DND-41 (cell line): ENCODE measurements around the gene ZNF521.

Source experiments
- ATAC-seq: fragments of 200-7000 bp; cut with Tn5 transposase; 3 replicates; pipeline ENCODE4 v1.9.1; 2021; ENCODE audit warnings: low read depth; ENCODE audit not compliant: insufficient read depth
- DNase-seq: peaks from one replicate; pipeline ENCODE4 v3.0.0-alpha.2; 2020
- H2AFZ ChIP-seq: 2 replicates; pipeline ENCODE4 v1.6.0; 2012; ENCODE audit warnings: low read depth, low read length
- H3K27ac ChIP-seq: 2 replicates; pipeline ENCODE4 v1.5.1; 2012; ENCODE audit warnings: low read length, inconsistent platforms
- H3K27me3 ChIP-seq: fragments of 200-600 bp; sonication (generic); 2 replicates; pipeline ENCODE4 v1.6.0; 2012; ENCODE audit warnings: low read length, mild to moderate bottlenecking, inconsistent platforms; ENCODE audit not compliant: insufficient read depth, poor library complexity
- H3K36me3 ChIP-seq: 2 replicates; pipeline ENCODE4 v1.5.1; 2012; ENCODE audit warnings: low read length, inconsistent platforms; ENCODE audit not compliant: insufficient read depth
- H3K4me1 ChIP-seq: 2 replicates; pipeline ENCODE4 v1.5.1; 2012; ENCODE audit warnings: mild to moderate bottlenecking, low read length; ENCODE audit not compliant: insufficient read depth
- H3K4me2 ChIP-seq: 2 replicates; pipeline ENCODE4 v1.6.0; 2012; ENCODE audit warnings: mild to moderate bottlenecking, moderate library complexity, low read length, inconsistent platforms; ENCODE audit not compliant: insufficient read depth
- H3K4me3 ChIP-seq, 2 experiments: fragments of 200-600 bp in 1 of 2; shearing (Covaris generic) in 1 of 2; 2 replicates each; pipeline ENCODE4 v1.5.1; 2012 to 2016; ENCODE audit warnings: inconsistent platforms in 2 of 2, low read length in 2 of 2, mild to moderate bottlenecking in 2 of 2, low read depth in 1 of 2, moderate library complexity in 1 of 2
- H3K79me2 ChIP-seq: 2 replicates; pipeline ENCODE4 v1.6.0; 2012; ENCODE audit warnings: low read length, inconsistent platforms; ENCODE audit not compliant: insufficient read depth
- H3K9ac ChIP-seq: 2 replicates; pipeline ENCODE4 v1.6.0; 2012; ENCODE audit warnings: low read depth, mild to moderate bottlenecking, inconsistent platforms, low read length, moderate library complexity
- H3K9me3 ChIP-seq: 2 replicates; pipeline ENCODE4 v1.5.1; 2012; ENCODE audit warnings: low read length, moderate library complexity, mild to moderate bottlenecking, inconsistent platforms; ENCODE audit not compliant: insufficient read depth, severe bottlenecking
- H4K20me1 ChIP-seq: 2 replicates; pipeline ENCODE4 v1.6.0; 2012; ENCODE audit warnings: low read length; ENCODE audit not compliant: insufficient read depth
- EZH2 ChIP-seq: IDR thresholded peaks from 3 replicates; pipeline ENCODE4 v1.6.1; 2012; ENCODE audit warnings: borderline replicate concordance, low read depth, mild to moderate bottlenecking, moderate library complexity, low read length, inconsistent platforms; ENCODE audit not compliant: severe bottlenecking
- TF ChIP-seq, protein P1 (sequence below): IDR thresholded peaks from 2 replicates; pipeline ENCODE4 v1.5.1; 2012; ENCODE audit warnings: borderline replicate concordance, low read length, moderate library complexity, mild to moderate bottlenecking; ENCODE audit not compliant: poor library complexity, severe bottlenecking; ENCODE audit errors: extremely low read depth

ZNF521 gene

DNA sequence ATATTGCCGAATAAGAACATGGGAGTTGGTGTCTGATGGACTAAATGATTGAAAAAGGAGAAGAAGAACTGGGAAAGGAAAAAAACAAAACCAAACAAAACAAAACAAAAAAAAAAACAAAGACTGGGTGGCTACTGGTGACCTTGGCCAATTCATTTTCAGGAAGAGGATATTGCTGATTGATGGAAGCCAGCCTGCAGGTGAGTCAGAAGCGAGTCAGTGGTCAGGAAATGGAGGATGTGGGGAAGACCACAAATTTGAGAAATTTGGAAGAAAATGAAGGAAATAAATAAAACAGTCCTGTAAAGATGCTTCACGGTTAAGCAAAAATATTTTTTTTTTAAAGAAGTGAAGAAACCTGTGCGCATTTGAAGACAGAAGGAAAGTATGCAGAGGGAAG is 296.9 kb downstream of the ZNF521 start:
- Histone ChIP-seq H3K4me1 (no peaks in the 10 kb centered on the region), H3K27me3 (no peaks in the 10 kb centered on the region), H3K4me2 (no peak overlapping the region), H3K4me3 (no peak overlapping the region), H2AFZ (no peak overlapping the region), H3K9me3 (no peaks in the 10 kb centered on the region), H3K79me2 (no peaks in the 10 kb centered on the region), H3K9ac (no peak overlapping the region), H3K27ac (no peak overlapping the region), H3K36me3 (no peaks in the 10 kb centered on the region), H4K20me1 (no peaks in the 10 kb centered on the region)
- TF ChIP-seq EZH2, result no peak
- TF ChIP-seq, protein P1, sequence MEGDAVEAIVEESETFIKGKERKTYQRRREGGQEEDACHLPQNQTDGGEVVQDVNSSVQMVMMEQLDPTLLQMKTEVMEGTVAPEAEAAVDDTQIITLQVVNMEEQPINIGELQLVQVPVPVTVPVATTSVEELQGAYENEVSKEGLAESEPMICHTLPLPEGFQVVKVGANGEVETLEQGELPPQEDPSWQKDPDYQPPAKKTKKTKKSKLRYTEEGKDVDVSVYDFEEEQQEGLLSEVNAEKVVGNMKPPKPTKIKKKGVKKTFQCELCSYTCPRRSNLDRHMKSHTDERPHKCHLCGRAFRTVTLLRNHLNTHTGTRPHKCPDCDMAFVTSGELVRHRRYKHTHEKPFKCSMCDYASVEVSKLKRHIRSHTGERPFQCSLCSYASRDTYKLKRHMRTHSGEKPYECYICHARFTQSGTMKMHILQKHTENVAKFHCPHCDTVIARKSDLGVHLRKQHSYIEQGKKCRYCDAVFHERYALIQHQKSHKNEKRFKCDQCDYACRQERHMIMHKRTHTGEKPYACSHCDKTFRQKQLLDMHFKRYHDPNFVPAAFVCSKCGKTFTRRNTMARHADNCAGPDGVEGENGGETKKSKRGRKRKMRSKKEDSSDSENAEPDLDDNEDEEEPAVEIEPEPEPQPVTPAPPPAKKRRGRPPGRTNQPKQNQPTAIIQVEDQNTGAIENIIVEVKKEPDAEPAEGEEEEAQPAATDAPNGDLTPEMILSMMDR, result no peak
- DNase-seq (no peak), ATAC-seq (no peak)

DNA sequence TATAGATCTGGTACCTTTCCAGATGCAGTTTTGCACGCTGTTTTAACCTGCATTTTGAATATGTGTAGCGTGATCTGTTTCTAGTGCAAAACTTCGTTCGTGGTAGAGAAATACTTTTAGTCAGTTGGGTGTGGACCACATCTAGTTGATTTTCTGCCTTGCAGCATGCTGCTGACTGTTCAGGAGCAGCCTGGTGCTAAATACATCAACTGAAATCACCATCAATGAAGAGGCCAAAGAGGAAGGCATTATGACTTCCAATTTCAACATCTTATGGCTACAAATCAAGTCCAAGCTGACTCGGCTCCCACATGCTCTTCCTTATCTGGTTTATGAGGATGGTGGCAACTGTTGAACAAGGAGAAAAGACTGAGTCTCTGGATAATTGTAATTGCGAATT is 298.5 kb downstream of the ZNF521 start:
- ATAC-seq (no peak), DNase-seq (no peak)
- no peaks in the 10 kb centered on the region for H3K27me3 ChIP-seq
- H4K20me1 ChIP-seq, result no peaks in the 10 kb centered on the region
- H3K4me3 ChIP-seq, result no peak overlapping the region
- no peaks in the 10 kb centered on the region for H3K4me1 ChIP-seq
- H3K36me3 ChIP-seq, result no peaks in the 10 kb centered on the region
- H3K9ac ChIP-seq, result no peak overlapping the region
- TF ChIP-seq EZH2, result no peak
- TF ChIP-seq, protein P1, result no peak
- H3K4me2 ChIP-seq, result no peak overlapping the region
- no peaks in the 10 kb centered on the region for H3K9me3 ChIP-seq
- no peak overlapping the region for H3K27ac ChIP-seq
- H2AFZ ChIP-seq, result no peak overlapping the region
- no peaks in the 10 kb centered on the region for H3K79me2 ChIP-seq

DNA sequence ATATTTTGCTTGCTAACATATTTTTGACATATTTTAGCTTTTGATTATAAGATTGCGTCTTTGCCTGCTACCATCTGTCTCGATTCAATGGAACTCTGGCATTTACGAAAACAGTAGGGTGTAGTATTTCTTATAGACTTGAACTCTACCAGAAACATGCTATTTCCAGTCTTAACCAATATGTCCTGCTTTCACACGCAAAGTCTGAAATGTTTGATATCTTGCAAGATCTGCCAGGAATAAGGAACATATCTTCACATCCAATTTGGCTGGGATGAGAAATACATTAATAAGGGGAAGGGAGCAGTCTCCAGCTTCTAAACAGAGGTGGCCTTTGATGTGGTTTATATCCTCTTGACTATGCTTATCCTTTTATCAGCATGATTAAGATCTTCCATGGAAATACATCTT is 299.4 kb downstream of the ZNF521 start:
- Histone ChIP-seq H3K27me3 (no peaks in the 10 kb centered on the region), H3K36me3 (no peaks in the 10 kb centered on the region), H3K79me2 (no peaks in the 10 kb centered on the region), H3K27ac (no peak overlapping the region), H3K4me2 (no peak overlapping the region), H3K9me3 (no peaks in the 10 kb centered on the region), H3K4me3 (no peak overlapping the region), H3K9ac (no peak overlapping the region), H4K20me1 (no peaks in the 10 kb centered on the region), H2AFZ (no peak overlapping the region), H3K4me1 (no peaks in the 10 kb centered on the region)
- TF ChIP-seq, protein P1, result no peak
- TF ChIP-seq EZH2, result no peak
- no peak for ATAC-seq
- no peak for DNase-seq

DNA sequence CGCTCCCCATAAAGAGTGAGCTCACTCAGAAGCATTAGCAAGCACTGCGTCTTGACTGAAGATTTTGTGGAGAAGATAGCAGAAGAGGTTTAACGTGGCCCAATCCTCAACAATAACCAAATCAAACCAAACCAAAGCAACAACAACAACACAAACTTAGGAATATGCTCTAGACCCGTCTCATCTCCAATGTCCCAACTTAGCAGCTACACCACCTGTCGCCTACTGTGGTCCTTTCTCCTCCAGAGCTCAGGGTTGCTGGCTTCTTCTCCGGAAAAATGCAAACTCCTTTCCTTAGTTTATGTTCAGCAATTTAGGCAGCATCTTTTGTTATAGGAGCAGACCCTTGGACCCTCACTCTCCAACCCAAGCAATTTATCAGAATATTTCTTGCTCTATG is 301.4 kb downstream of the ZNF521 start:
- ATAC-seq, result no peak
- no peak for DNase-seq
- H3K9ac ChIP-seq, result no peak overlapping the region
- H3K27me3 ChIP-seq, result no peaks in the 10 kb centered on the region
- H3K4me3 ChIP-seq, result no peak overlapping the region
- H3K4me1 ChIP-seq, result no peaks in the 10 kb centered on the region
- no peaks in the 10 kb centered on the region for H3K36me3 ChIP-seq
- no peak for TF ChIP-seq EZH2
- TF ChIP-seq, protein P1, result no peak
- no peak overlapping the region for H2AFZ ChIP-seq
- H3K4me2 ChIP-seq, result no peak overlapping the region
- no peaks in the 10 kb centered on the region for H3K9me3 ChIP-seq
- H4K20me1 ChIP-seq, result no peaks in the 10 kb centered on the region
- no peaks in the 10 kb centered on the region for H3K79me2 ChIP-seq
- no peak overlapping the region for H3K27ac ChIP-seq
